WTC11 (cell line): ENCODE measurements around the gene UMAD1. TPM values are rescaled to one million over a fixed set of nuclear protein-coding genes. Genes with fewer than 3 reads are reported as not detected.

Source experiments
- ATAC-seq: fragments of 200-7000 bp; cut with Tn5 transposase; 2 replicates; pipeline ENCODE4 v1.10.0; 2021; ENCODE audit warnings: mild to moderate bottlenecking, moderate library complexity
- CTCF ChIA-PET: fragments of 300-600 bp; sonication (Branson Sonifier 250); formaldehyde crosslinking; loops from one replicate; lab custom pipeline; 2021; ENCODE audit warnings: antibody characterized with exemption; lab: Charles Lee
- POLR2A ChIA-PET: fragments of 350-600 bp; sonication (Branson Sonifier 250); formaldehyde crosslinking; loops from one replicate; lab custom pipeline; 2021; ENCODE audit warnings: antibody characterized with exemption; lab: Charles Lee
- DNase-seq: peaks from one replicate; pipeline ENCODE4 v3.0.0; 2021; ENCODE audit warnings: low spot score
- H3K27ac Mint-ChIP-seq: 2 replicates; pipeline ENCODE4 v1.8.0; 2021; ENCODE audit warnings: mixed read lengths
- H3K27me3 Mint-ChIP-seq: 2 replicates; pipeline ENCODE4 v1.8.0; 2021; ENCODE audit warnings: low read depth, mild to moderate bottlenecking, moderate library complexity, mixed read lengths
- H3K36me3 Mint-ChIP-seq: 2 replicates; pipeline ENCODE4 v1.8.0; 2021; ENCODE audit warnings: mixed read lengths
- H3K4me1 Mint-ChIP-seq: 2 replicates; pipeline ENCODE4 v1.8.0; 2022; ENCODE audit warnings: mixed read lengths
- H3K4me3 Mint-ChIP-seq: 2 replicates; pipeline ENCODE4 v1.8.0; 2021; ENCODE audit warnings: mild to moderate bottlenecking, moderate library complexity, mixed read lengths
- H3K9me3 Mint-ChIP-seq: 2 replicates; pipeline ENCODE4 v1.8.0; 2021; ENCODE audit warnings: mixed read lengths
- AFF4 ChIP-seq: sonication (generic); formaldehyde crosslinking; IDR thresholded peaks from 2 replicates; pipeline ENCODE4 v1.8.1; 2023; ENCODE audit warnings: mild to moderate bottlenecking, missing genetic modification reagents, borderline replicate concordance
- ATF3 ChIP-seq: sonication (generic); formaldehyde crosslinking; conservative IDR thresholded peaks from 2 replicates; pipeline ENCODE4 v1.8.1; 2022; ENCODE audit warnings: mild to moderate bottlenecking, missing genetic modification reagents
- E2F4 ChIP-seq: sonication (generic); formaldehyde crosslinking; IDR thresholded peaks from 2 replicates; pipeline ENCODE4 v1.8.1; 2022; ENCODE audit warnings: low read depth, mild to moderate bottlenecking, moderate library complexity, missing genetic modification reagents, borderline replicate concordance
- E2F5 ChIP-seq: sonication (generic); formaldehyde crosslinking; IDR thresholded peaks from 2 replicates; pipeline ENCODE4 v1.8.1; 2022; ENCODE audit warnings: mild to moderate bottlenecking, moderate library complexity, missing genetic modification reagents
- ELF4 ChIP-seq: sonication (generic); formaldehyde crosslinking; IDR thresholded peaks from 2 replicates; pipeline ENCODE4 v1.8.1; 2022; ENCODE audit warnings: low read depth, mild to moderate bottlenecking, moderate library complexity, missing genetic modification reagents
- EMX1 ChIP-seq: fragments of 250-450 bp; sonication (Bioruptor Pico); IDR thresholded peaks from 2 replicates; pipeline ENCODE4 v1.8.0; 2021; ENCODE audit warnings: mild to moderate bottlenecking
- HMGA2 ChIP-seq: fragments of 250-450 bp; sonication (Bioruptor Pico); IDR thresholded peaks from 2 replicates; pipeline ENCODE4 v1.4.0; 2021; ENCODE audit warnings: mild to moderate bottlenecking, moderate library complexity
- MLX ChIP-seq: sonication (generic); formaldehyde crosslinking; IDR thresholded peaks from 2 replicates; pipeline ENCODE4 v1.8.1; 2023; ENCODE audit warnings: mild to moderate bottlenecking, missing genetic modification reagents, moderate library complexity
- PREB ChIP-seq: sonication (generic); formaldehyde crosslinking; IDR thresholded peaks from 2 replicates; pipeline ENCODE4 v1.8.1; 2022; ENCODE audit warnings: mild to moderate bottlenecking, missing genetic modification reagents, moderate library complexity, borderline replicate concordance
- STAT6 ChIP-seq: sonication (generic); formaldehyde crosslinking; conservative IDR thresholded peaks from 2 replicates; pipeline ENCODE4 v1.8.1; 2023; ENCODE audit warnings: mild to moderate bottlenecking, low read depth, missing genetic modification reagents, moderate library complexity
- TEAD4 ChIP-seq: sonication (generic); formaldehyde crosslinking; IDR thresholded peaks from 2 replicates; pipeline ENCODE4 v1.8.0; 2022; ENCODE audit warnings: mild to moderate bottlenecking, missing genetic modification reagents
- ZNF138 ChIP-seq: sonication (generic); formaldehyde crosslinking; conservative IDR thresholded peaks from 2 replicates; pipeline ENCODE4 v1.8.1; 2022; ENCODE audit warnings: mild to moderate bottlenecking, moderate library complexity, missing genetic modification reagents
- ZNF416 ChIP-seq: fragments of 250-450 bp; sonication (Bioruptor Pico); IDR thresholded peaks from 2 replicates; pipeline ENCODE4 v1.9.0; 2021; ENCODE audit warnings: mild to moderate bottlenecking, inconsistent platforms
- ZNF512 ChIP-seq: sonication (generic); formaldehyde crosslinking; IDR thresholded peaks from 2 replicates; pipeline ENCODE4 v1.8.1; 2022; ENCODE audit warnings: missing genetic modification reagents, borderline replicate concordance
- total RNA-seq: library from RNA; stranded (reverse); gene quantifications from 3 replicates; pipeline ENCODE4 v1.2.3, GENCODE V29; 2021

The UMAD1 gene
- total RNA-seq, 1 experiment from 2014 or later: 13.0 TPM

GRCh38 chr7:7881581-7881980 lies 241.0 kb downstream of the UMAD1 start (continued):
- TF ChIP-seq ZNF416 (CRISPR knock-in tag): no peak
- no peak for TF ChIP-seq ATF3 (CRISPR knock-in tag)
- TF ChIP-seq AFF4: no peak
- TF ChIP-seq ZNF138 (CRISPR knock-in tag): no peak
- no peak for TF ChIP-seq PREB (CRISPR knock-in tag)
- TF ChIP-seq STAT6 (CRISPR knock-in tag): no peak

- Mint-ChIP-seq H3K9me3 (no peaks in the 10 kb centered on the region), H3K4me3 (no peak overlapping the region), H3K36me3 (no peaks in the 10 kb centered on the region), H3K27ac (no peak overlapping the region), H3K4me1 (no peaks in the 10 kb centered on the region), H3K27me3 (no peaks in the 10 kb centered on the region)
- DNase-seq (no peak), ATAC-seq (no peak)
- CTCF ChIA-PET: no interaction called here
- TF ChIP-seq HMGA2 (CRISPR knock-in tag): no peak
- TF ChIP-seq ELF4 (CRISPR knock-in tag): no peak
- TF ChIP-seq ZNF512: peak; percentile 58; the same call in 1 of the 2 replicates
- TF ChIP-seq EMX1 (CRISPR knock-in tag): no peak
- POLR2A ChIA-PET: no interaction called here
Observed at GRCh38 chr7:7882888-7883287, 242.3 kb downstream of the UMAD1 start.

- Mint-ChIP-seq H3K9me3 (no peaks in the 10 kb centered on the region), H3K27ac (no peak overlapping the region), H3K36me3 (no peaks in the 10 kb centered on the region), H3K4me1 (no peaks in the 10 kb centered on the region), H3K27me3 (no peaks in the 10 kb centered on the region), H3K4me3 (no peak overlapping the region)
- ChIA-PET CTCF (no interaction called here), POLR2A (no interaction called here)
- ATAC-seq (no peak), DNase-seq (no peak)
- TF ChIP-seq E2F5 (CRISPR knock-in tag) (no peak), E2F4 (CRISPR knock-in tag) (no peak), MLX (no peak), TEAD4 (no peak)
Observed at GRCh38 chr7:7883394-7883793, 242.8 kb downstream of the UMAD1 start.
